Astrocyte (in vitro differentiated cells and primary cell): ENCODE measurements around the gene CD55. TPM values are rescaled to one million over a fixed set of nuclear protein-coding genes. Genes with fewer than 3 reads are reported as not detected.

Experiments used
- DNase-seq: peaks from one replicate; pipeline ENCODE4 v3.0.0-alpha.2; 2010; ENCODE audit warnings: low read depth
- FAIRE-seq: peaks from 2 replicates; lab custom pipeline; 2011; peaks lifted over from hg19 to GRCh38; lab: Jason Lieb, UNC
- H2AFZ ChIP-seq: 2 replicates; pipeline ENCODE4 v1.6.0; 2012; ENCODE audit warnings: low read depth, low read length, inconsistent platforms
- H3K27ac ChIP-seq: 2 replicates; pipeline ENCODE4 v1.5.1; 2011; ENCODE audit warnings: low read depth, low read length, inconsistent platforms
- H3K27me3 ChIP-seq: 2 replicates; pipeline ENCODE4 v1.6.0; 2011; ENCODE audit warnings: low read length, inconsistent platforms; ENCODE audit not compliant: insufficient read depth
- H3K36me3 ChIP-seq: 2 replicates; pipeline ENCODE4 v1.5.1; 2011; ENCODE audit warnings: low read length, inconsistent platforms; ENCODE audit not compliant: insufficient read depth
- H3K4me1 ChIP-seq: 2 replicates; pipeline ENCODE4 v1.5.1; 2011; ENCODE audit warnings: low read length, inconsistent platforms; ENCODE audit not compliant: insufficient read depth
- H3K4me2 ChIP-seq: 2 replicates; pipeline ENCODE4 v1.6.0; 2012; ENCODE audit warnings: low read length, inconsistent platforms
- H3K4me3 ChIP-seq: 2 replicates; pipeline ENCODE4 v1.5.1; 2011; ENCODE audit warnings: low read depth, mild to moderate bottlenecking, low read length, inconsistent platforms; ENCODE audit not compliant: insufficient read depth
- H3K79me2 ChIP-seq: 2 replicates; pipeline ENCODE4 v1.6.0; 2012; ENCODE audit warnings: mild to moderate bottlenecking, low read length, inconsistent platforms; ENCODE audit not compliant: insufficient read depth
- H3K9ac ChIP-seq: 2 replicates; pipeline ENCODE4 v1.6.0; 2012; ENCODE audit warnings: mild to moderate bottlenecking, low read length, inconsistent platforms
- H3K9me3 ChIP-seq: 2 replicates; pipeline ENCODE4 v1.5.1; 2012; ENCODE audit warnings: low read depth, mild to moderate bottlenecking, low read length, inconsistent platforms; ENCODE audit not compliant: insufficient read depth
- H4K20me1 ChIP-seq: 2 replicates; pipeline ENCODE4 v1.6.0; 2012; ENCODE audit warnings: low read length, inconsistent platforms; ENCODE audit not compliant: insufficient read depth
- H3K27ac Mint-ChIP-seq: one replicate; pipeline ENCODE4 v1.8.0; 2021; ENCODE audit warnings: mild to moderate bottlenecking, mixed read lengths; ENCODE audit not compliant: unreplicated experiment
- H3K27me3 Mint-ChIP-seq: one replicate; pipeline ENCODE4 v1.8.0; 2021; ENCODE audit warnings: low read depth, mixed read lengths; ENCODE audit not compliant: unreplicated experiment
- H3K36me3 Mint-ChIP-seq: one replicate; pipeline ENCODE4 v1.8.0; 2021; ENCODE audit warnings: low read depth, mixed read lengths; ENCODE audit not compliant: unreplicated experiment
- H3K4me1 Mint-ChIP-seq: one replicate; pipeline ENCODE4 v1.8.0; 2021; ENCODE audit warnings: low read depth, mixed read lengths; ENCODE audit not compliant: unreplicated experiment
- H3K4me3 Mint-ChIP-seq: one replicate; pipeline ENCODE4 v1.8.0; 2021; ENCODE audit warnings: mild to moderate bottlenecking, moderate library complexity, mixed read lengths; ENCODE audit not compliant: unreplicated experiment
- H3K9me3 Mint-ChIP-seq: one replicate; pipeline ENCODE4 v1.8.0; 2021; ENCODE audit warnings: mild to moderate bottlenecking, mixed read lengths; ENCODE audit not compliant: unreplicated experiment
- EZH2 ChIP-seq: IDR thresholded peaks from 2 replicates; pipeline ENCODE4 v1.6.1; 2012; ENCODE audit warnings: mild to moderate bottlenecking, low read length, inconsistent platforms; ENCODE audit not compliant: insufficient read depth
- total RNA-seq: library from RNA; stranded (reverse); gene quantifications from 2 replicates; pipeline ENCODE4 v1.2.1, GENCODE V29; 2021
- TF ChIP-seq, protein P1 (sequence below): IDR thresholded peaks from 2 replicates; pipeline ENCODE4 v1.5.1; 2011; ENCODE audit warnings: low read depth, mild to moderate bottlenecking, inconsistent platforms, low read length, moderate library complexity; ENCODE audit not compliant: insufficient read depth

The CD55 gene
- total RNA-seq, 1 donor from 2014 or later, result 18.7 TPM

GRCh38 chr1:207393610-207394009 lies 72.1 kb downstream of the CD55 start:
- Histone ChIP-seq H2AFZ (no peak overlapping the region), H3K4me2 (peak overlapping the region; percentile 60), H3K4me3 (no peak overlapping the region), H3K36me3 (no peaks in the 10 kb centered on the region), H3K9ac (peak overlapping the region; percentile 47), H4K20me1 (no peaks in the 10 kb centered on the region), H3K27ac (peak overlapping the region; percentile 59), H3K27me3 (no peaks in the 10 kb centered on the region), H3K9me3 (no peaks in the 10 kb centered on the region), H3K4me1 (peaks cover 7% of the 10 kb centered on the region), H3K79me2 (no peaks in the 10 kb centered on the region)
- TF ChIP-seq, protein P1, sequence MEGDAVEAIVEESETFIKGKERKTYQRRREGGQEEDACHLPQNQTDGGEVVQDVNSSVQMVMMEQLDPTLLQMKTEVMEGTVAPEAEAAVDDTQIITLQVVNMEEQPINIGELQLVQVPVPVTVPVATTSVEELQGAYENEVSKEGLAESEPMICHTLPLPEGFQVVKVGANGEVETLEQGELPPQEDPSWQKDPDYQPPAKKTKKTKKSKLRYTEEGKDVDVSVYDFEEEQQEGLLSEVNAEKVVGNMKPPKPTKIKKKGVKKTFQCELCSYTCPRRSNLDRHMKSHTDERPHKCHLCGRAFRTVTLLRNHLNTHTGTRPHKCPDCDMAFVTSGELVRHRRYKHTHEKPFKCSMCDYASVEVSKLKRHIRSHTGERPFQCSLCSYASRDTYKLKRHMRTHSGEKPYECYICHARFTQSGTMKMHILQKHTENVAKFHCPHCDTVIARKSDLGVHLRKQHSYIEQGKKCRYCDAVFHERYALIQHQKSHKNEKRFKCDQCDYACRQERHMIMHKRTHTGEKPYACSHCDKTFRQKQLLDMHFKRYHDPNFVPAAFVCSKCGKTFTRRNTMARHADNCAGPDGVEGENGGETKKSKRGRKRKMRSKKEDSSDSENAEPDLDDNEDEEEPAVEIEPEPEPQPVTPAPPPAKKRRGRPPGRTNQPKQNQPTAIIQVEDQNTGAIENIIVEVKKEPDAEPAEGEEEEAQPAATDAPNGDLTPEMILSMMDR, result no peak
- TF ChIP-seq EZH2, result no peak
- FAIRE-seq (peak; percentile 86), DNase-seq (peak; percentile 90)
- peaks cover 14% of the 10 kb centered on the region for H3K4me1 Mint-ChIP-seq
- peak overlapping the region; percentile 94 for H3K27ac Mint-ChIP-seq
- no peaks in the 10 kb centered on the region for H3K27me3 Mint-ChIP-seq
- H3K9me3 Mint-ChIP-seq, result no peaks in the 10 kb centered on the region
- no peak overlapping the region for H3K4me3 Mint-ChIP-seq
- H3K36me3 Mint-ChIP-seq, result no peaks in the 10 kb centered on the region

- Mint-ChIP-seq H3K27ac (no peak overlapping the region), H3K27me3 (no peaks in the 10 kb centered on the region), H3K36me3 (no peaks in the 10 kb centered on the region), H3K4me3 (no peak overlapping the region), H3K9me3 (no peaks in the 10 kb centered on the region), H3K4me1 (peaks cover 13% of the 10 kb centered on the region)
- no peaks in the 10 kb centered on the region for H3K36me3 ChIP-seq
- no peaks in the 10 kb centered on the region for H4K20me1 ChIP-seq
- no peak overlapping the region for H2AFZ ChIP-seq
- no peak for TF ChIP-seq EZH2
- TF ChIP-seq, protein P1, result no peak
- no peak overlapping the region for H3K9ac ChIP-seq
- H3K4me3 ChIP-seq, result no peak overlapping the region
- no peak overlapping the region for H3K4me2 ChIP-seq
- H3K27me3 ChIP-seq, result no peaks in the 10 kb centered on the region
- H3K4me1 ChIP-seq, result peaks cover 7% of the 10 kb centered on the region
- no peak for FAIRE-seq
- no peak overlapping the region for H3K27ac ChIP-seq
- DNase-seq, result no peak
- H3K79me2 ChIP-seq, result no peaks in the 10 kb centered on the region
- H3K9me3 ChIP-seq, result no peaks in the 10 kb centered on the region
Measured at GRCh38 chr1:207396168-207396746, 74.8 kb downstream of the CD55 start.

DNA sequence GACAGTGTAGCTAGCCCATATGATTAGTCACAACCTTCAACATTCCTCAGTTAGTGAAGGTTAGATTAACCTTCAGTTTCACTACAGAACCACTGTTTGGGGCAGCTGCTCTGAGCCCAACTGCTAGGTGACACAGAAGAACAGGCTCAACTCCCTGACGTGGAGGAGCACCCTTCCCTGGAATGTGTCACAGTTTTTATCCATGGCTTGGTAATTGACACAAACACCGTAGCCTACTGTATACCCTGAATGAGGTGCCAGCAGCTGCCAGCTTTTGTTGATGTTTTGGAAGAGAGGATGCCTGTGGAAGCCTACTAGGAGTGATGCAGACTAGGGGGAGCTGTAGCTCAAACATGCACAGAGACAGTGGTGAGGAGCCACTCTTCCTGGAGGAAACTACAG lies 76.0 kb downstream of the CD55 start:
- Mint-ChIP-seq H3K27me3 (no peaks in the 10 kb centered on the region), H3K36me3 (no peaks in the 10 kb centered on the region), H3K27ac (peak overlapping the region; percentile 48), H3K9me3 (no peaks in the 10 kb centered on the region), H3K4me3 (no peak overlapping the region), H3K4me1 (peaks cover 13% of the 10 kb centered on the region)
- no peaks in the 10 kb centered on the region for H3K9me3 ChIP-seq
- DNase-seq (peak; percentile 1), FAIRE-seq (no peak)
- no peak overlapping the region for H3K27ac ChIP-seq
- H4K20me1 ChIP-seq, result no peaks in the 10 kb centered on the region
- no peak overlapping the region for H3K4me2 ChIP-seq
- H3K4me1 ChIP-seq, result peaks cover 7% of the 10 kb centered on the region
- no peak overlapping the region for H3K9ac ChIP-seq
- H3K36me3 ChIP-seq, result no peaks in the 10 kb centered on the region
- no peak overlapping the region for H3K4me3 ChIP-seq
- no peaks in the 10 kb centered on the region for H3K27me3 ChIP-seq
- H2AFZ ChIP-seq, result peak overlapping the region; percentile 21
- no peaks in the 10 kb centered on the region for H3K79me2 ChIP-seq
- TF ChIP-seq, protein P1, result no peak
- TF ChIP-seq EZH2, result no peak
